GM21515 (cell line): Measurements from ENCODE around the gene VOPP1.
A peak's percentile ranks its signal among the peaks of the same experiment; 100 is the strongest.
"Not testable (repeated sequence)": the region's sequence is repeated elsewhere in the genome, so short reads cannot be mapped to it uniquely, and the experiment has no call there.

Source experiments
- ATAC-seq: cut with Tn5 transposase; IDR thresholded peaks from one replicate; pipeline ENCODE4 v1.9.1; 2021; ENCODE audit not compliant: unreplicated experiment

Gene VOPP1

GRCh38 chr7:55512635-55513191 lies 59.6 kb downstream of the VOPP1 start:
- no peak for ATAC-seq

DNA sequence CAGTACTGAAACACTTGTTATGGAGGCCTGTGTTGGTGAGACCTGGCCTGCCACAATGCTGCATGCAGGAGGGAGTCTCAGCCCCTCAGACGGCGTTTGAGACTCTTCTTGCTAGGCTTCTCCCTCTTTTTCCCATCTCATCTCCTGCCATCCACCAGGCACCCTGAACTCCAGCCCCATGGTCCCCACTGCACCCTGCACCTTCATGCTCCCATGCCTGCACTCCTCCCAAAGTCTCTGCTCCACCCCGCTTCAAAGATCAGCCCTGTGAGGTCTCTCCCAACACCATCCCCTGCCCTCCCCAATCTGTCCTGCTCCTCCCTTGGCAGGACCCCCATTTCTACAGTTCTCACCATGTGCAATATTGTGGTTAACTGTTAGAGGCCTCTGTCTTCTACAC lies 61.7 kb downstream of the VOPP1 start:
- no peak for ATAC-seq

DNA sequence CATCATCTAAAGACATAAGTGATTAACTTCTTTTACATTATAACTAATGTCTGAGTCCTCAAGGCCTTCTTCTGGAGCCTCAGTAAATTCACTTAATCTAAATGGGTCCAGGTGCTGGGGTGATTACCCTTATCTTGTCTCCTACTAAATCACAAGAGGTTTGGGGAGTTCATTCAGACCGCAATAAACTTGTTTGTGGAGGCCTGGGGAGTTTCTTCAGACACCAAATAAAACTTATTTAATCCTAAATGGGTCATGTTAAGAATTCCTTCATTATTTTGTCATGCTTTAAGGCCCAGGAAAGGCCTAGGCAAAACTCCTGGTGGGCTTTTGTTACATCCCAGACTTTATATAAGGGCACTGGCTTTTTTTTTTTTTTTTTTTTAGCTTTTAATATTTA lies 62.1 kb downstream of the VOPP1 start:
- ATAC-seq = not testable (repeated sequence)

DNA sequence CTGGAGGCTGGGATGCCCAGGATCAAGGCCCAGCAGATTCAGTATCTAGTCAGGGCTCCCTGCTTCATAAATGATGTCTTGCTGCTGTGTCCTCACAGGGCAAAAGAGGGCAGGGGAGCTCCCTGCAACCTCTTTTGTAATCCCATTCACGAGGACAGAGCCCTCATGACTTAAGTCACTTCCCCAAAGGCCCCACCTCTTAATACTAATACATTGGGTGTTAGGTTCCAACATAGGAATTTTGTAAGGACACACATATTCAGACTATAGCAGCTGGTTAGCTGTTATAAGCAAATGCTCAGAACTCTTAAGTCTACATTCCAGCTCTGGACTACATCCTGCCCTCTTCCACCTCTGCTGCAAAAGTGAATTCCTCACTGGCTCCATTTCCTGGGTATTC lies 63.0 kb downstream of the VOPP1 start:
- ATAC-seq = peak; percentile 9

GRCh38 chr7:55508221-55509011 lies 63.9 kb downstream of the VOPP1 start:
- peak; percentile 67 for ATAC-seq

DNA sequence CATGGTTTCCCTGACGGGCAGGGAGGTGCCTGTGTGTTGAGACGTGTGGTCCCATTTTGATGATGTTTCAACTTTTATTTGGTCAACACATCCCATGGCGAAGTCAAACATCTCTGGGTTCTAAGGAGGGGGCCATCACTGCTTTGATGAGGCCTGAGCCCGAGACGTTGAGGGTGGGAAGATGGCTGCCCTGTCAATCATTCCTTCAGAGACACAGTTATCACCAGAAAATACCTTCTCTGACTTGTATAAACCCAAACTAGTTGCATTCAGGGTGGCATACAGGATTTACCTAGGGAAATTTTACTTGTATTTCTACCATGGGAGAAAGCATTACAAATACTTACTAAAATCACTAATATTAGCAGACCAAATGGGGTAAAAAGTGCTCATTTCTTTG lies 64.6 kb downstream of the VOPP1 start:
- ATAC-seq = no peak

DNA sequence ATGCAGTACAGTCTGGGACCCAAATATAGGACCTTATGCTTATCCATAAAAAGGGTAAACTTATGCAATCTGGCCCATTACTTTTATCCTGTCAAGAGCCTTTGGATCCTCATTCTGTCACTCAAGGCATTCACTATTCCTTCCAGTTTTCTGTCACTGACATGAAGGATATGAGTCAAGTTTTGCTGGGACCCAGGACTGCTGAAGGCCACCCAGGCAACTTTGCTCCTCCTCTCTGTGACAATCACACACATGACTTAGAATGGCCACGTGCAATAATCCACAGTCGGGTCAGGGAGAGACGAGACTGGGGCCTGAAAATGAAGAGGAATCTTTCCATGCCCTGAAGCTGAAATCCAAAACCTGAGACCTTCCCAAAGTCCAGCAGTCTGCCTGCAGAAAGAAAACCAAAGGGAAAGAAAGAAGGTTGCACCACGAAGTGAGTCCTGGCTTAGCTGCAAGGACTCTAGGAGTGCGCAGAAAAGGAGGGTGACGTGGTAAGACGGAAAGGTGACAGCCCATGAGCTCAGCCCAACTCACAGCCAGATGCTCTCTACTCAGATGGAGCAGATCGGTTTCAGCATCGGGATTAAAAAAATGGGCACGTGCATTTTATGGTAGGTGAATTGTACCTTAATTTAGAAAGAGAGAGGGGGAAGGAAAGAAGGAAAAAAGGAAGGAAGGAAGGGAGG lies 67.2 kb downstream of the VOPP1 start:
- no peak for ATAC-seq

GRCh38 chr7:55504093-55504859 lies 68.0 kb downstream of the VOPP1 start:
- no peak for ATAC-seq

GRCh38 chr7:55502858-55503440 lies 69.4 kb downstream of the VOPP1 start:
- ATAC-seq = no peak

GRCh38 chr7:55502124-55502857 lies 70.0 kb downstream of the VOPP1 start:
- no peak for ATAC-seq

DNA sequence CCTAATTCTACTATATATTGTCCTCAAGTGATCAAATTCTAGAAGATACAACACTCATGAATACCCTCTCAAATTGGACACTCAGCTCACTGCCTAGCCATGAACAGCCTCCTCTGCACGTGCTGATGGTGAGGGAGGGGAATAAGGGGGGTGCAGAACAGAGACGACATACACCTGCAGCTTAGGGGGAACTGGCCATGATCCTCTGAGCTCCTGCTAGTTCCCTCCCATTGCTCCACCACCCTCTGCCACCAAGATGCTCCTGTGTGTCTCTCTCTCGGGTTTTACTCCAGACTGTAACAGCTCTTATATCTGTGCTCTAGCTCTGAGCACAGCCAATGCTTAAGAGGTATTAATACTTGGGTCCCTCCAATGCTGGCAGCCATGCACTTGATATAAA lies 70.7 kb downstream of the VOPP1 start:
- no peak for ATAC-seq

- no peak for ATAC-seq
These were observed 72.1 kb downstream of the VOPP1 start for GRCh38 chr7:55500117-55500756.

DNA sequence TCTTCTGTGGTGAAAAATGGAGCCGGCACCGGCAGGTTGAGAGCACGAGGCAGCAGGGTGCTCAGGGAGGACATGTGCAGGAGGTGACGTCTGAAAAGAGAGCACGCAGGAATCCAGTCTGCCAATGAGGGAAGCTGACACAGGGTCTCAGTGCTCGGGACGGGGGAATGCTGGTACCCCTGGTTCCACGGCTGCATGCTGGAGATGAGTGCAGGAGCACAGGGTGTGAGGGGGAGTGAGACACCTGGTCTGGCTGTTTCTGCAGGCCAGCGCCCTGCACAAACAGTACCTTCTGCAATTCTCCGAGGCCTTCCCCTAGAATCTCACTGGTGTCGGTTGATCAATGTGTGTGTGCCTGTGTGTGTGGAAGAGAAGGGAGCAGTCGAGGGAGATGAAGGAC lies 72.7 kb downstream of the VOPP1 start:
- ATAC-seq = no peak

GRCh38 chr7:55498770-55499169 lies 73.5 kb downstream of the VOPP1 start:
- no peak for ATAC-seq

DNA sequence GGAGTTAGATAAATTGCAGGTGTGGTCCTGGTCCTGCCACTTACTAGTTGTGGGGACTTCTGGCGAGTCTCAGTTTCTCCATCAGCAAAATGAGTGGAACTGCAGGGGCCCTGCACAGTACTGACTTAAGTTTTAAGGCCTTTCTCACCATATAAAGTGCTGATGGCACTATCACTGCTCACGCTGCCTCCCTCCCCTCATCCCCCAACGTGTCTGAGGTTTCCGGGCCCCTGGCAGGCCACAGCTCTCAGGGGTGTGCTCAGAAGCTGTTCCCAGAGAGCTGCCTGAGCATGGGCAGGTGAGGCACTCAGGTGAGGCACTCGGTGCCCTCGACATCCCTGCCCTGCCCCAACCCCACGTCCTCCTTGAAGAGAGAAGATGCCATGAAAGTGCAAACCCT lies 74.2 kb downstream of the VOPP1 start:
- no peak for ATAC-seq

GRCh38 chr7:55497521-55497920 lies 74.8 kb downstream of the VOPP1 start:
- ATAC-seq = no peak

DNA sequence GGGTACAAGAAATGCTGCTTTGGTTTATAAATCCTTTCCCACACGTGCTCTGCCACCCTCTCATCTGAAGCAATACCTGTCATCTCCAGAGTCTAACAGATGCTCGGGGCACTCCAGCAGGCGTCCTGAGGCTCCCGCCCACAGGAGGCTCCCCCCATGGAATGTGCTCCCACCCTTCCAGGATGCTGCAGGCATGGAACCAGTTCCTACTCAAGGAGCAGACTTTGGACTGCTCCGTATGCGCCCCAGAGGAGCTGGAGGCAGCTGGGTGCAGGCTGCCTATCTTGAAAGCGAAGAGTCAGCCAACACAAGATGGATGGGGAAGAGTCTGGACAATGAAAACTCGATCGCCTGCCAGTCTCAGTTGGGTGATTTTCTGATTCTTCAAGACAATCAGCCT lies 75.4 kb downstream of the VOPP1 start:
- ATAC-seq = no peak

- no peak for ATAC-seq
These were observed 77.4 kb downstream of the VOPP1 start for GRCh38 chr7:55494951-55495350.

- no peak for ATAC-seq
These were observed 78.9 kb downstream of the VOPP1 start for GRCh38 chr7:55493408-55493807.

DNA sequence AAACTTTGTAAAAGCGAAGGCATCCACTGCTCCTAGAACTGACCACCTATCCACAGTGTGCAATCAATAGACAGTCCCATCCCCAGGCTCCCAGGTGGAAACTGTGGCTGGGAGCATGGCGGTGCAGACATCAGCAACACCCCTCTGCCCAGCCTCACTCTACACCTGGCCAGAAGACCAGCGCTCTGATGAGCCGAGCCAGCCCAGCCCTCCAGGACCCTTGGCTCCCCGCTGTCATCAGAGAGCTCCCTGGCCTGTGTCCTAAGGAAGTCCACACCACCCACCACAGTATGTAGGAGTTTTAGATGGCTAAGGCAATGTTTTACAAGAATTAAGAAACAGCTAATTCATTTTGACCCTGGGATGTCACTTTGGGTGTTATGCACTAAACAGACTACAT lies 81.0 kb downstream of the VOPP1 start:
- no peak for ATAC-seq
